HG03457 (cell line): ENCODE data around the gene ARHGAP4.

Source experiments
- ATAC-seq: cut with Tn5 transposase; IDR thresholded peaks from one replicate; pipeline ENCODE4 v1.9.1; 2021; ENCODE audit warnings: moderate number of reproducible peaks; ENCODE audit not compliant: unreplicated experiment

The ARHGAP4 gene

GRCh38 chrX:153908219-153908860, 17.7 kb downstream of the ARHGAP4 start:
- no peak for ATAC-seq

- ATAC-seq, result no peak
Observed at GRCh38 chrX:153907456-153907855, 18.6 kb downstream of the ARHGAP4 start.

- no peak for ATAC-seq
Observed at GRCh38 chrX:153906126-153906917, 19.7 kb downstream of the ARHGAP4 start.

- no peak for ATAC-seq
Observed at GRCh38 chrX:153905481-153906095, 20.5 kb downstream of the ARHGAP4 start.

GRCh38 chrX:153903991-153904957, 21.8 kb downstream of the ARHGAP4 start, which contains the start of gene AVPR2:
Gene AVPR2, plus strand, starts transcription at chrX:153904673. Its CDS starts 473 bp downstream, at chrX:153905146.
- ATAC-seq, result no peak

GRCh38 chrX:153903238-153903980, 22.7 kb downstream of the ARHGAP4 start:
- no peak for ATAC-seq

- no peak for ATAC-seq
Observed at GRCh38 chrX:153902385-153902784, 23.7 kb downstream of the ARHGAP4 start.

- no peak for ATAC-seq
Observed at GRCh38 chrX:153901753-153902140, 24.3 kb downstream of the ARHGAP4 start.

- ATAC-seq, result no peak
Observed at GRCh38 chrX:153900831-153901752, 25.0 kb downstream of the ARHGAP4 start.

- no peak for ATAC-seq
Observed at GRCh38 chrX:153897899-153898298, 28.2 kb downstream of the ARHGAP4 start.

- ATAC-seq, result no peak
Observed at GRCh38 chrX:153889123-153889522, 36.9 kb downstream of the ARHGAP4 start.

GRCh38 chrX:153888344-153888743, 37.7 kb downstream of the ARHGAP4 start:
- no peak for ATAC-seq

GRCh38 chrX:153887385-153887784, 38.7 kb downstream of the ARHGAP4 start:
- ATAC-seq, result no peak

- no peak for ATAC-seq
Observed at GRCh38 chrX:153886915-153887314, 39.1 kb downstream of the ARHGAP4 start.

GRCh38 chrX:153885968-153886903, 39.8 kb downstream of the ARHGAP4 start, which contains the start of gene L1CAM:
Gene L1CAM, minus strand, starts transcription at chrX:153886173. Its CDS starts 10,337 bp downstream, at chrX:153875836.
- no peak for ATAC-seq

- ATAC-seq, result no peak
Observed at GRCh38 chrX:153885208-153885787, 40.8 kb downstream of the ARHGAP4 start.

GRCh38 chrX:153884590-153884989, 41.5 kb downstream of the ARHGAP4 start:
- no peak for ATAC-seq
